T-helper 1 cell (primary cell): ENCODE measurements around the gene TPI1.
"Not testable (repeated sequence)": the region's sequence is repeated elsewhere in the genome, so short reads cannot be mapped to it uniquely, and the experiment has no call there.

Experiments used
- DNase-seq, 5 donors: peaks; one replicate each; pipeline ENCODE4 v3.0.0-alpha.2; 2012 to 2020

The TPI1 gene

DNA sequence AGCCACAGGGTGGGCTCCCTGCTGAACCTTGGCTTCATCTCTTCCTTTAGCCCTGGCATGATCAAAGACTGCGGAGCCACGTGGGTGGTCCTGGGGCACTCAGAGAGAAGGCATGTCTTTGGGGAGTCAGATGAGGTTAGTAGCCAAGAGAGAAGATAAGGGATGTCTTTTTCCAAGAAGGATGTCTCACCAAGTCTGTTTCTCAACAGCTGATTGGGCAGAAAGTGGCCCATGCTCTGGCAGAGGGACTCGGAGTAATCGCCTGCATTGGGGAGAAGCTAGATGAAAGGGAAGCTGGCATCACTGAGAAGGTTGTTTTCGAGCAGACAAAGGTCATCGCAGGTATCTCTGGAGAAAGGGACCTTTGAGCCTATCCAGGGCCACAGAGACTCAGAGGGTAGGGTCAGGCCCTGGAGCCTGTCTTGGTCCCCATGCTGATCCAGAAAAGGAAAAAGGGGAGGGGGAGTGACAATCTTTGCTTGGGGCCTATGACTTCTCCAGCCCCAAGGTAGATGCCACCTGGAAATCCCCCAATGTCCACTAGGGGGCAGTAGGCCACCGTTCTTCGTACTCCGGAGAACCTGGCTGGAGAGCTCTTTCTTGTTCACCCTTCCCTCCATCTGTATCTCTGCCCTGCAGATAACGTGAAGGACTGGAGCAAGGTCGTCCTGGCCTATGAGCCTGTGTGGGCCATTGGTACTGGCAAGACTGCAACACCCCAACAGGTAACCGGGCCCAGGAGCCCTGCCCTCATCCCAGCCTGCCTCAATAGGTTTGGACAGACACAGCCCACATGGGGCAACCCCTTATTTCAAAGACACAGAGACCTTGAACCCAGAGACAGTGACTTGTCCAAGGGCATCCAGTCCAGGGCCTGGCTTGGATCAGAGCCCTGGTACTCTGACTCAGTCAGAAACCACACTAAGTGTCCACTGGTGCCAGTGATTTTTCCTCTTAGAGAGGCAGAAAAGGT is 2.0 kb downstream of the TPI1 start:
- DNase-seq = peak; percentile 61 to 88 (median 80)

DNA sequence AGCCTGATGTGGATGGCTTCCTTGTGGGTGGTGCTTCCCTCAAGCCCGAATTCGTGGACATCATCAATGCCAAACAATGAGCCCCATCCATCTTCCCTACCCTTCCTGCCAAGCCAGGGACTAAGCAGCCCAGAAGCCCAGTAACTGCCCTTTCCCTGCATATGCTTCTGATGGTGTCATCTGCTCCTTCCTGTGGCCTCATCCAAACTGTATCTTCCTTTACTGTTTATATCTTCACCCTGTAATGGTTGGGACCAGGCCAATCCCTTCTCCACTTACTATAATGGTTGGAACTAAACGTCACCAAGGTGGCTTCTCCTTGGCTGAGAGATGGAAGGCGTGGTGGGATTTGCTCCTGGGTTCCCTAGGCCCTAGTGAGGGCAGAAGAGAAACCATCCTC is 3.0 kb downstream of the TPI1 start:
- not testable (repeated sequence) for DNase-seq

DNA sequence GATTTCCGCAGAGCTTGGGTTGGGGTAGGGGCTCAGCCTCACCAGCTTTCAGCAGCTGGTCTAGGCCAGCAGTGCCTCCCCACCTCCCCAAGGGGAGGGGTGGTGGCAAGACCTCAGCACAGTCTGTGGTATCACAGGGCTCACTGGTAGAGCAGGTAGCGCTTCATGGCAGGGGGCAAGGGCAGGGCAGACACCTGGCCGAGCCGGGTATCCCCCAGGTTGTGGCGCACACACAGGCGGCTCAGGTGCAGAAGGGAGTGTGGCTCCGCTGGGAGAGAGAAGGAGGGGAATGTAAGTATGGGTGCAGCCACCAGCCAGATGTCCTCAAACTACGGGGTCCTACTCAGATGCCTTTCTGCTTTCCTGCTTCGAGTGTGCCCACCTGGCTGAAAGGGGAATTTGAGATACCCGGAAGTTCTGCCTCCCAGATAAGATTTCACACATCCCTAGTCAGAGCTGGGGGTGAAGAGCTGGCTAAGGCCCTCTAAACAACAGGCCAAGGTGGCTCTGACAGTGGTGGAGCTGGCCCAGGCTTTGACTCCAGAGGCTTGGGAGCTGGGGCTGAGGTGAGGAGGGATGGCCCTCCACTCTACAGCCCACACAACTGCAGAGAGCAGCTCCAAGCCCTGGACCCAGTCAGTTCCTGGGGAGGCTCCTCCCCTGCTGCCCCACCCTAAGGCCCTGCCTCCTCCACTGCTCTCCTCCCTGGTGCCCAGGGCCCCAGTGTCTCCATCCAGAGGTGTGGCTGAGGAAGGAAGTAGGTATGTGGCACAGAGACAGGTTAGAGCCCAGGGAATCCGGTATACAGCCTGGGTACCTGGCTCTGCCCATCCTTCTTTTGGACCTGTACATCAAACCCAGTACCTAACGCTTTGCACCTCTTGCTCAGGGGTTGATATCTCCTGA is 4.0 kb downstream of the TPI1 start:
- DNase-seq = peak in 1 of 5 donors; percentile 60

DNA sequence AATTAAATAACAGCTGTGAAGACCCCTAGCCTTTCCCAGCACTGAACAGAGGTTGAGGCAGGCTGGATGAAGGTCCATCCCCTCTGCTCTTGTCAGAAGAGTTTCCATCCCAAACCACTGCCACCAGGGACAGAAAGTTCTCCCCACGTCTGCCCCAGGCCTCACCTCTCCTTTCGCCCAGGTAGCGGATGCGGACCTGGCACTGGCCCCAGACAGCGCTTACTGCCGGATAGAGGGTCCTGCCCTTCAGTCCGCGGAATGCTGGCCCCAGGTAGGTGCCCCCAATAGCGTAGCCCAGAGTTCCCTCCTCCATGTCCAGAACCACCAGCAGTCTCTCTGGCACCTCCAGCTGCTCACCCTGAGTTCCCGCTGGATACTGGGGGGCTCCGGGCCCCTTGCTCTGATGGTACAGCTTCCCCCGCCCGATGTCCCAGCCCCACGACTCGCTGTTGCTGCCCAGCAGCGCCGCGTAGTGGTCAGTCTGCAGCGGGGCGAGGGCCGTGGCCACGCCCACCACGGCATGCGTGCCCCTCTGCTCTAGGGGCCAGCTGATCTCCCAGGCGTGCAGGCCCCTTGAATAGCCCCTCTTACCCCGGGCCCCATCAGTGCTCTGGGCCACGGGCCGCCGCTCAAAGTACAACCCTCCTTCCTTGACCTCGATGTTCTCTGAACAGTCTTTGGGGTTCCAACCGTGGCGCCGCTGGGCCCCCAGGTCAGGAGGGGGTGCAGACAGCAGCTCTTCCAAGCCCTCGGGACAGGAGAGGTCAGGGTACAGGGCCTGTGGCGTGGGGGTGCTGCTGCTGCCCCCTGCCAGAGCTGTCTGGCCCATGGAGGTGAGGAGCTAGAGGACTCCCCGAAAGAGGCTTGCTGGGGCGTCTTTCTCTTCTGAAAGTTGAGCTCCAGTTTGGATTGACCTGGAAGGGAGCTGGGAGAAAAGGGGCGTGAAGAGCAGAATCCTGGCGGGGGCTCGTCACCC is 5.0 kb downstream of the TPI1 start:
- DNase-seq = peak; percentile 66 to 83 (median 77)

DNA sequence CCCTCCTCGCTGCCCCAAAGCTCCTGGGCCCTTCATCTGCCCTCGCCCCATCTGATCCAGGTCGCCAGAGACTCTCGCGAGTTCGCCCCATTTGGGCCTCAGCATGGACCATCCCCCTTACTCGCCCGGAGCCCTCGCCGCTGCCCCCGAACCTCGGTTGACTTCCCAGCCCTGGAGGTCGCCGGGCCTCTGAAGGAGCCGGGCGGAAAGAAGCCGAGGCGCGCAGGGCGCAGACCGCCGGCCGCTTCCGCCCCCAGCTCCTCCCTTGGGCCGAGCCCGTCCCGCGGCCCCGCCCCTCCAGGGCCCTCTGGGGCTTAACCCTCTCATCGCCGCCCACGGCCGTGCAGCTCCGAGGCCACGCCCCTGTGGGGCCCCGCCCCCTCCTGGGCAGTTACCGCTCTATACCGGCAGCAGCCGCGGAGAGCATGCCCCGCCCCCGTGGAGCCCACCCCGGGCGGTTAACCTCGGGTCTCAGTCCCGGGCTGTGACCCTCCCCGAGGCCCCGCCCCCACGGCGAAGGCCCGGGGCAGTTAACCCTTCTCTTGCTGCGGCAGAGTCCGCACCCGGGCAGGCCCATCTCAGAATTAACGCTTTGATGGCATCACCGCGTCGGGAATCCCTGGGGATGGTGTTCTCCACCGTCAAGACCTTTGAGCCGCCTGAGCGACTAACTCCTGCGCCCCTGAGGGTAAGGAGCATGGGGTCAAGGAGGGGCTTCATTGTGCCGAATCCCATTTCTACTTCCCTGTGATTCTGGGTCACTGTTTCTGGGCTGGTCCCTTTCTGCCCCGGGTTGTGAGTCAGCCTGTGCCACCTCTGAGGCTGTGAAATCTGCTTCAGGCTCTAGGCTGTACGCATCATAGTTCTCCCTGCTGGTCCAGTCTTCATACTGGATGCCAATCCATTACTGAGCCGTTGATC is 6.0 kb downstream of the TPI1 start, which contains the start of gene SPSB2:
Gene SPSB2, minus strand, starts transcription at position 210 of the 921 bp plus-strand sequence. CDS start 402 bp downstream, outside the sequence.
- peak; percentile 97 to 99 (median 98) for DNase-seq

DNA sequence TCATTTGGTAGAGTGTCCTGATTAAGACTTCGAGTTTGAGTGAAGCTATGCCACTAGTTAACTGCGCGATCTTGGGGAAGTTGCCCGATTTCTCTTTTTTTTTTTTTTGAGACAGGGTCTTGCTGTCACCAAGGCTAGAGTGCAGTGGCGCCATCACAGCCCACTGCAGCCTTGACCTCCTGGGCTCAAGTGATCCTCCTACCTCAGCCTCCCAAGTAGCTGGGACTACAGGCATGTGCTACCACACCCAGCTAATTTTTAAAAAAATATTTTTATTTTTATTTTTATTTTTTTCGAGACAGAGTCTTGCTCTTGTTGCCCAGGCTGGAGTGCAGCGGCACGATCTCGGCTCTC is 6.7 kb downstream of the TPI1 start:
- not testable (repeated sequence) for DNase-seq

DNA sequence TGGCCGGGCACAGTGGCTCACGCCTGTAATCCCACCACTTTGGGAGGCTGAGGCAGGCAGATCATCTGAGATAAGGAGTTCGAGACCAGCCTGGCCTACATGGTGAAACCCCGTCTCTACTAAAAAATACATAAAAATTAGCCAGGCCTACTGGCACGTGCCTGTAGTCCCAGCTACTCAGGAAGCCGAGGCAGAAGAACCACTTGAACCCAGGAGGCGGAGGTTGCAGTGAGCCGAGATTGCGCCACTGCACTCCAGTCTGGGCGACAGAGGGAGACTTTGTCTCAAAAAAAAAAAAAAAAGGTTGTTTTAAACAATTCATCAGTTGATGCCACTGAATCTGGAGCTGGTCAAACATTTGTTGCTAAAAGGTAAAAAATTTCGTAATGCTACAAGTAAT is 12.5 kb downstream of the TPI1 start:
- not testable (repeated sequence) for DNase-seq

DNA sequence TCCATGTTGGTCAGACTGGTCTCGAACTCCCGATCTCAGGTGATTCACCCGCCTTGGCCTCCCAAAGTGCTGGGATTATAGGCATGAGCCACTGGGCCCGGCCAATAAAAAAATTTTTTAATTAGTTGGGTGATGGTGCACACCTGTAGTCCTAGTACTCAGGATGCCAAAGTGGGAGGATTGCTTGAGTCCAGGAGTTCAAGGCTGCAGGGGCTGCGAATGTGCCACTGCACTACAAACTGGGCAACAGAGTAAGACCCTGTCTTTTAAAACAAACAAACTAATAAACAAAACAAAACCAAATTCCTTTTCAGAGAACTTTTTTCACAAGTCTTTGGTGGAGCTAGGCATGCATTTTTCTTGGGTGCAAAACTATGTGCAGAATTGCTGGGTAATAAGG is 15.9 kb downstream of the TPI1 start:
- DNase-seq = no peak

DNA sequence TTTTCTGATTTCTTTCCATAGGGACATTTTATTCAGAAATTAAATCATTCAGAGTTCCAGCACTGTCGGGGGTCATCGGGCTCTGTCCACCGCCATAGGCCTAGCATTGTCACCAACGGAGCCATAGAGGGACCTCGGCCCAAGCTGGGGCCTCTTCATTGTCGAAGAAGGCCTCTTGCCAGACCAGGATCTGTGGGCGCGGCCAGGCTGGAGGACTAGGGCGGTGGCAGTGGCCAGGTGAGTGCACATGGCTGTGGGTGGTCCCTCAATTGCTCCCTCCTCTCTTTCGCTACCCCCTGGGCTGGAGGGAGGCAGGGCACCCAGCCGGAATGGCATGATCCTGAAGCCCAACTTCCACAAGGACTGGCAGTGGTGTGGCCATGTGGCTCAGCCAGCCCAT is 16.4 kb downstream of the TPI1 start:
- no peak for DNase-seq

DNA sequence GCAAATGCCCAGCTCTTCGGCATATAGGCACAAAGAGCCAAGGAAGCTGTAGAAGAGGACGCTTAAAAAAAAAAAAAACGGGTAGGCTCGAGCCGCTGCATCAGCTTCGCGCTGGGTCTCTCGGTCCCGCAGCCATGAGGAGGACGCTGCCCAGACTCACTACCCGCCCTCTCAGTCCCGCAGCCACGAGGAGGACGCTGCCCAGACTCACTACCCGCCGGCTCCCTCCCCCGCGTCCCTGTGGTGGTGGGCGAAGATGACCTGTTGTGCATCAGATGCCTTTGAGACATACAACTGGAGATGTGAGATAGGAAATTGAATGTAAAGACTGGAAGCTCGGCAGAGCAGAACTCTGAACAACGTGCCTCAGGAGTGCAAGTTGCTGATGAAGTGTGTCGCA is 17.2 kb downstream of the TPI1 start:
- no peak for DNase-seq

DNA sequence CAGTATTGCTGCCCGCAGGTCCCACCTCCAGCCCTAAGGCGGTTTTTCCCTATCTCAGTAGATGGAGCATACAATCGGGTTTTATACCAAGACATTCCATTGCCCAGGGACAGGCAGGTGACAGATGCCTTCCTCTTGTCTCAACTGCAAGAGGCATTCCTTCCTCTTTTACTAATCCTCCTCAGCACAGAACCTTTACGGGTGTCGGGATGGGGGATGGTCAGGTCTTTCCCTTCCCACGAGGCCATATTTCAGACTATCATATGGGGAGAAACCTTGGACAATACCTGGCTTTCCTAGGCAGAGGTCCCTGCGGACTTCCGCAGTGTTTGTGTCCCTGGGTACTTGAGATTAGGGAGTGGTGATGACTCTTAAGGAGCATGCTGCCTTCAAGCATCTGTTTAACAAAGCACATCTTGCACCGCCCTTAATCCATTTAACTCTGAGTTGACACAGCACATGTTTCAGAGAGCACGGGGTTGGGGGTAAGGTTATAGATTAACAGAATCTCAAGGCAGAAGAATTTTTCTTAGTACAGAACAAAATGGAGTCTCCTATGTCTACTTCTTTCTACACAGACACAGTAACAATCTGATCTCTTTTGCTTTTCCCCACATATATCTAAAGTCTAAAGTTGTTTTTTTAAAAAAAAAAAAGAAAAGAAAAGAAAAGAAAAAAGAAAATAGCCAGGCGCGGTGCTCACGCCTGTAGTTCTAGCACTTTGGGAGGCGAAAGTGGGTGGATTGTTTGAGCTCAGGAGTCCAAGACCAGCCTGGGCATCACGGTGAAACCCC is 19.1 kb downstream of the TPI1 start:
- DNase-seq = not testable (repeated sequence)

DNA sequence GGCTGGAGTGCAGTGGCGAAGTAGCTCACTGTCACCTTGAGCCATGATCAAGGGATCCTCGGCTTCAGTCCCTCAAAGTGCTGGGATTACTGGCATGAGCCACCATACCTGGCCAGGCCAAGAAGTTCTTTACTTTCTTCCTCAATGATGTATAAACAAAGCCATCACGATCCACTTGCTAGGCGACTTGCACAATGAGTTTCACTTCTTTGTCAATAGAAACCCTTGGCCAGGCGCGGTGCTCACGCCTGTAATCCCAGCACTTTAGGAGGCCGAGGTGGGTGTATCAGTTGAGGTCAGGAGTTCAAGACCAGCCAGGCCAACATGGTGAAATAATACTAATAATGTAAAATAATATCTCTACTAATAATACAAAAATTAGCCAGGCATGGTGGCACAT is 20.1 kb downstream of the TPI1 start:
- DNase-seq = no peak

DNA sequence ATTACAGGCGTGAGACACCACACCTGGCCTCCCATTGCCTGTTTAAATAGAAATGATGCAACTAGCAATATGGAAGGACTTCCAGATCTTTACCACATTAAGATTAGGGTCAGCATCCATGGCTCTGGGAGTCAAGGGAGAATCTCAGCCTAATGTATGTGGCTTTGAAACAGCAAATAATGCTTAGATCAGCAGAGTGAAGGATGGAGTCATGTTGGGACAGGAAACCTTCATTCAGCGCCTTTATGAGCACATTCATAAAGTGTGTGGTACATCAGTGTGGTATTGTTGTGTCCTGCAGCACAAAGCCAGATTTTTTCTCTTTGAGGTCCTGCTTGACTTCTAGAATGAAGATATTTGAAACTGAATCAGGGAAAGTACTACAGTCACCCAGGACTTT is 21.0 kb downstream of the TPI1 start:
- DNase-seq = no peak

DNA sequence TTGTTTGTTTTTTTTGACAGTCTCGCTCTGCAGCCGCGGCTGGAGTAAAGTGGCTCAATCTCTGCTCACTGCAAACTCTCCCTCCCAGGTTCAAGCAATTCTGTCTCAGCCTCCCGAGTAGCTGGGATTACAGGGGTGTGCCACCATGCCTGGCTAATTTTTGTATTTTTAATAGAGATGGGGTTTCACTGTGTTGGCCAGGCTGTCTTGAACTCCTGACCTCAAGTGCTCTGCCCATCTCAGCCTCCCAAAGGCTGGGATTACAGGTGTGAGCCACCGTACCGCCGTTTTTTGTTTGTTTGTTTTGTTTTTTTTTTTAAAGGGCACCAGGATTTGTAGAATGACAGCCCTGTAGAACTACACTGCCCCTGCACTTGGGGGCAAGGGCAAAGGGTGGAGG is 21.5 kb downstream of the TPI1 start:
- DNase-seq = not testable (repeated sequence)

DNA sequence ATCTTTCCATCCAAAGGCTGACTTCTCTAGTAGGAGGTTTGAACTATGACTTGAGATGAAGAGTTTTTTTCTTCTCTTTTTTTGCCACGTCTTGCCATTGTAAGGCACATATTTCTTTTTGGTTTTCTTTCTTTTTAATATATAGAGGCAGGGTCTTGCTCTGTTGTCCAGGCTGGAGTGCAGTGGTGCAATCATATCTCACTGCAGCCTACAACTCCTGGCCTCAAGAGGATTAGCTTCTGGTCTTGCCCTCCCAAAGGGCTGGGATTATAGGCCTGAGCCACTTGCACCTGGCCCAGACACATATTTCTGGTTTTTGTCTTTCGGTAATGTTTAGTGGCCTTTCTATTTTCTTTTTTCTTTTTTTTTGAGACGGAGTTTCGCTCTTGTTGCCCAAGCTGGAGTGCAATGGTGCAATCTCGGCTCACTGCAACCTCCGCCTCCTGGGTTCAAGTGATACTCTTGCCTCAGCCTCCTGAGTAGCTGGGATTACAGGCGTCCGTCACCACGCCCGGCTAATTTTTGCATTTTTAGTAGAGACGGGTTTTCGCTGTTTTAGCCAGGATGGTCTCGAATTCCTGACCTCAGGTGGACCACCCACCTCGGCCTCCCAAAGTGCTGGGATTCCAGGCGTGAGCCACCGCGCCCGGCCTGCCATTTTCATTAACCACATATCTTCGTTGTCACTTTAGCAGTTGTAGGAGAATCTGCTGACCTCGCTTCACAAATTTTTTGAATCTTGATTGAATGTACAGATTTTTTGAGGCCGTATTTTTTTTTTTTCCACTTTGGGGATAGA is 22.6 kb downstream of the TPI1 start:
- DNase-seq = not testable (repeated sequence)

DNA sequence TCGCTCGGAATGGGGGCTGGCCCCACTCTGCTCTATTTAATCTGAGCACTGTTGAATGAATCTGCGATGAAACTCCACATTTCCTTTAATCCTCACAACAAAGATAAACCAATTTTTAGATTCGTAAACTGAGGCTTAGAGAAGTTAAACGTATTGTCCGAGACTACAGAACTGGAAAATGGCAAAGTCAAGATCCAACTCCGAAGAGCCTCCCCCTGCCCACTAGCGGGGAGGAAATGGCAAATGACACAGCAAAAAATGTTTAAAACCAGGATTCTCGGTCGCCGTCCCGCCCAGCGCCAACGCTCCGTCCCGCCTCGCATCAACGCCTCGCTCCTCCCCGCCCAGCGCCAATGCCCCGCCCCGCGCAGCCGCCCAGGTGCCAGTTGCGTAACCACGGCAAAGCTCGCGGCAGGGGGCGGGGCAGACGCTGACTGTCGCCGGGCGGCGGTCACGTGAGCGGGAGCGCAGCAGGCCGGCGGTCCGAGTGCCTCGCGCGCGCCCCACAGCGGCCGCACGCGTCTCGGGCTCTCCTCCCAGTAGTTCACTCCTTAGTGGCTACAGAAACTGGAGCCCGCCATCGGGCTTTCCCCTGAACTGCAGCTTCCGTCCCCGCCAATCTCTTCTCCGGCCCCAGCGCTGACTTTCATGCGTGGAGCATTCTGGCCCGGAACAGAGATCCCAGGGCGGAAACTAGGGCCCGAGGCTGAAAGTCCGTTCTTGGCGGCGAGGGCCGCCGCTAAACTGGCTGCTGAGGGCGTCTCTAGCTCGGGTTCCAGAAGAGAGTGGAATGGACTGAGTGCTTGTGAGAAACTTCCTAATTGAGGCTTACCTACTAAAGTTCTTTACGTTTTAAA is 23.7 kb downstream of the TPI1 start:
- peak; percentile 98 to 100 (median 99) for DNase-seq

DNA sequence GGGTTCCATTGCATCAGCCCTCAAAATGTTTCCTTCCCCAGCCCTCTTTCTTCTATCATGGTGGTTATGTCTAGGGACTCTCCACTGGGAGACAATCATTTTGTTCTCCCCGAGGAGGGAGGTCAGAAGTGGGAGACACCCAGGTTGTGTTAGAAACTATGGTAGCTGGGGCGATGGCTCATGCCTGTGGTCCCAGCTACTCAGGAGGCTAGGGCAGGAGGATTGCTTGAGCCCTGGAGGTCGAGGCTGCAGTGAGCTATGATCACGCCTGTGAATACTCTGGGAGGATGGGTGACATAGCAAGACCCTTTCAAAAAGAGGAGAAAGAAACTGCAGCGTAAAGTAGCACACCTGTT is 24.3 kb downstream of the TPI1 start:
- no peak for DNase-seq

DNA sequence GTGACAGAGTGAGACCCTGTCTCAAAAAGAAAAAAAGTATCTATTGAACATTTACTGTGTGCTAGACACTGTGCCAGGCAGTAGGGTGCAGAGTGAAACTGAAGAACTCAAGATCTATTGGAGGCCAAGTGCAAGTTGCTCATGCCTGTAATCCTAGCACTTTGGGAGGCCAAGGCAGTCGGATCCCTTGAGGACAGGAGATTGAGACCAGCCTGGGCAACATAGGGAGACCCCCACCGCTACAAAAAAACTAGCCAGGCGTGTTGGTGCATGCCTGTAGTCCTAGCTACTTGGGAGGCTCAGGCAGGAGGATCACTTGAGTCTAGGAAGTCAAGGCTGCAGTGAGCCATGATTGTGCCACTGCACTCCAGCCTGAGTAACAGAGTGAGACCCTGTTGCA is 25.4 kb downstream of the TPI1 start:
- DNase-seq = not testable (repeated sequence)
